HEK293 (cell line): ENCODE data around the gene FEZF2.

Experiments
- CTCF ChIA-PET: fragments of 350-600 bp; formaldehyde crosslinking; extraction: SDS; loops from one replicate; lab custom pipeline; 2021; ENCODE audit warnings: antibody characterized with exemption; lab: Yijun Ruan, JAX
- POLR2A ChIA-PET: fragments of 300-600 bp; formaldehyde crosslinking; extraction: SDS; loops from one replicate; lab custom pipeline; 2020; ENCODE audit warnings: antibody characterized with exemption, inconsistent platforms; lab: Yijun Ruan, JAX
- H3K27ac ChIP-seq: fragments of 200-500 bp; sonication (Bioruptor generic); 2 replicates; pipeline ENCODE4 v1.5.1; 2014; ENCODE audit warnings: low read depth, low read length, control low read depth, inconsistent platforms; ENCODE audit errors: extremely low read depth
- H3K36me3 ChIP-seq, 2 experiments: fragments of 200-500 bp in 1 of 2; sonication (Bioruptor generic) in 1 of 2; 1 replicate in 1 of 2; 2 replicates in 1 of 2; pipeline ENCODE4 v1.5.1; 2014 to 2017; ENCODE audit warnings: inconsistent platforms in 2 of 2, low read length in 2 of 2; ENCODE audit not compliant: control insufficient read depth in 2 of 2, insufficient read depth in 1 of 2
- H3K4me1 ChIP-seq: fragments of 200-500 bp; sonication (Bioruptor generic); 2 replicates; pipeline ENCODE4 v1.5.1; 2014; ENCODE audit warnings: mild to moderate bottlenecking, low read length, inconsistent platforms; ENCODE audit not compliant: control insufficient read depth, insufficient read depth
- H3K4me3 ChIP-seq: 2 replicates; pipeline ENCODE4 v1.5.1; 2011; ENCODE audit warnings: low read depth, mild to moderate bottlenecking, control low read depth, low read length, moderate library complexity
- H3K9me3 ChIP-seq: fragments of 200-500 bp; sonication (Bioruptor generic); 2 replicates; pipeline ENCODE4 v1.5.1; 2014; ENCODE audit warnings: low read depth, low read length, inconsistent platforms; ENCODE audit not compliant: control insufficient read depth, insufficient read depth
- KLF16 ChIP-seq: fragments of 450-650 bp; formaldehyde crosslinking; IDR thresholded peaks from 2 replicates; pipeline ENCODE4 v1.5.1; 2017; ENCODE audit warnings: missing biosample characterization, missing genetic modification characterization
- MZF1 ChIP-seq: fragments of 450-650 bp; formaldehyde crosslinking; IDR thresholded peaks from 2 replicates; pipeline ENCODE4 v1.5.1; 2017; ENCODE audit warnings: missing biosample characterization, missing genetic modification characterization, borderline replicate concordance
- ZEB2 ChIP-seq: fragments of 450-650 bp; formaldehyde crosslinking; IDR thresholded peaks from 2 replicates; pipeline ENCODE4 v1.5.1; 2016; ENCODE audit warnings: missing biosample characterization, missing genetic modification characterization
- ZNF138 ChIP-seq: fragments of 450-650 bp; formaldehyde crosslinking; IDR thresholded peaks from 2 replicates; pipeline ENCODE4 v1.5.1; 2016; ENCODE audit warnings: missing biosample characterization, missing genetic modification characterization, borderline replicate concordance
- ZNF239 ChIP-seq: fragments of 450-650 bp; formaldehyde crosslinking; IDR thresholded peaks from 2 replicates; pipeline ENCODE4 v1.5.1; 2016; ENCODE audit warnings: missing biosample characterization, missing genetic modification characterization
- ZNF266 ChIP-seq: fragments of 450-650 bp; formaldehyde crosslinking; IDR thresholded peaks from 2 replicates; pipeline ENCODE4 v1.5.1; 2016; ENCODE audit warnings: missing biosample characterization, missing genetic modification characterization, low read depth
- ZNF274 ChIP-seq, 2 experiments: fragments of 200-500 bp in 1 of 2; fragments of 450-650 bp in 1 of 2; sonication (Bioruptor generic) in 1 of 2; formaldehyde crosslinking in 1 of 2; IDR thresholded peaks; 2 replicates each; pipeline versions ENCODE4 v1.5.1 to v1.6.1; 2014 to 2016; ENCODE audit warnings: borderline replicate concordance in 1 of 2, inconsistent platforms in 1 of 2, low read length in 1 of 2, missing biosample characterization in 1 of 2, missing genetic modification characterization in 1 of 2
- ZNF292 ChIP-seq: fragments of 450-650 bp; formaldehyde crosslinking; IDR thresholded peaks from 2 replicates; pipeline ENCODE4 v1.5.1; 2016; ENCODE audit warnings: low read depth, missing biosample characterization, missing genetic modification characterization, borderline replicate concordance
- ZNF324 ChIP-seq: fragments of 450-650 bp; formaldehyde crosslinking; IDR thresholded peaks from 2 replicates; pipeline ENCODE4 v1.5.1; 2016; ENCODE audit warnings: missing biosample characterization, missing genetic modification characterization
- ZNF449 ChIP-seq: fragments of 450-650 bp; formaldehyde crosslinking; IDR thresholded peaks from 2 replicates; pipeline ENCODE4 v1.5.1; 2017; ENCODE audit warnings: missing biosample characterization, mild to moderate bottlenecking, missing genetic modification characterization, moderate library complexity
- ZNF514 ChIP-seq: fragments of 450-650 bp; formaldehyde crosslinking; IDR thresholded peaks from 2 replicates; pipeline ENCODE4 v1.5.1; 2016; ENCODE audit warnings: missing biosample characterization, missing genetic modification characterization
- ZNF555 ChIP-seq: fragments of 450-650 bp; formaldehyde crosslinking; conservative IDR thresholded peaks from 2 replicates; pipeline ENCODE4 v1.5.1; 2017; ENCODE audit warnings: missing biosample characterization, mild to moderate bottlenecking, missing genetic modification characterization, inconsistent platforms
- ZNF600 ChIP-seq: fragments of 450-650 bp; formaldehyde crosslinking; IDR thresholded peaks from 2 replicates; pipeline ENCODE4 v1.5.1; 2016; ENCODE audit warnings: missing biosample characterization, missing genetic modification characterization
- ZNF623 ChIP-seq: fragments of 450-650 bp; formaldehyde crosslinking; IDR thresholded peaks from 2 replicates; pipeline ENCODE4 v1.5.1; 2016; ENCODE audit warnings: missing biosample characterization, missing genetic modification characterization
- ZNF701 ChIP-seq: fragments of 450-650 bp; formaldehyde crosslinking; IDR thresholded peaks from 2 replicates; pipeline ENCODE4 v1.5.1; 2016; ENCODE audit warnings: missing biosample characterization, missing genetic modification characterization
- ZNF791 ChIP-seq: fragments of 450-650 bp; formaldehyde crosslinking; IDR thresholded peaks from 2 replicates; pipeline ENCODE4 v1.5.1; 2016; ENCODE audit warnings: missing biosample characterization, missing genetic modification characterization
- TF ChIP-seq, protein P1 (sequence below): fragments of 450-650 bp; formaldehyde crosslinking; IDR thresholded peaks from 2 replicates; pipeline ENCODE4 v1.5.1; 2017; ENCODE audit warnings: missing biosample characterization, missing genetic modification characterization

FEZF2 gene

DNA sequence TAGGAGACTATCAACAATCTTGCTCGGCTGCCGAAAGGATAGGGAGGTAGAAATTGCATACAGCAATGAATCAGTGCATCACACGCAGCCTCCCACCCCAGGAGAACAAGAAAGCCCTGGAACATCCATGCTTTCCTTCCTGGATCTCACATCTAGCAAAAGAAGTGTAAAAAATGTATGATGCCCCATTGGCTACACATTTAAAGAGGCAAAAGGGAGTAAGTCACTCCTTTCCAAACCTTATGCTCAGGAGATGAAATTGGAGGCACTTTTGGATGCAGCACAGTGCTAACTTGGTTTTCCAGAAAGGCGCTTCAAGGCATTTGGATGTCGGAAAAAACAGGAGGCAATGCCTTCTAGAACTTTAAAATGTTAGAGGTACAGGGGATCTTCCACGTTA, 32.2 kb upstream of the FEZF2 start:
- POLR2A ChIA-PET = no interaction called here
- no peak for TF ChIP-seq ZNF623 (tag by site-specific recombination)

DNA sequence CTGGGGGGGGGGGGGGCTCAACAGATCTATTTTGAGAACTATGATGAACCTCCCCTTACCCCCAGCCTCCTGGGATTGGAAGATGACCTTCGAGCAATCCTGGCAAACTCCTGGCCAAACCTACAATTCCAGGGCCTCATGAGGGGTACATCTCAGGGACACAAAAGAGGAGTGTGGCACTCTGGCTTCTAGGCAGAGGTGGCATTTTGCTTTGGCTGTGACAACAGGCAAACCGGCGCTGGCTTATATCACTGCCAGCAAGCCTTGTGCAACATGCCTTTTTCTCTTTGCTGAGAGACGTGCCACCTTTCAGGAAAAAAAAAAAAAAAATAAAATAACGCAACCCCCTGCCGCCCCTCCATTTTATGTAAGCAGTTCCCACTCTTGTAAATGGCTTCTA, 31.8 kb upstream of the FEZF2 start:
- no peaks in the 10 kb centered on the region for H3K9me3 ChIP-seq
- TF ChIP-seq ZNF701 (no peak), ZNF266 (tag by site-specific recombination) (no peak), ZNF791 (tag by site-specific recombination) (no peak), ZNF239 (tag by site-specific recombination) (no peak), ZNF292 (tag by site-specific recombination) (no peak), ZNF138 (tag by site-specific recombination) (no peak), ZNF274 (IDR thresholded peaks at IDR 0.05; ENCODE audit: low read length) (no peak), ZNF274 (tag by site-specific recombination; IDR thresholded peaks at IDR 0.05; ENCODE audit: borderline replicate concordance) (no peak), ZNF555 (tag by site-specific recombination) (no peak), ZNF514 (tag by site-specific recombination) (no peak), ZEB2 (tag by site-specific recombination) (no peak), ZNF600 (tag by site-specific recombination) (no peak), KLF16 (tag by site-specific recombination) (no peak)
- TF ChIP-seq, protein P1, sequence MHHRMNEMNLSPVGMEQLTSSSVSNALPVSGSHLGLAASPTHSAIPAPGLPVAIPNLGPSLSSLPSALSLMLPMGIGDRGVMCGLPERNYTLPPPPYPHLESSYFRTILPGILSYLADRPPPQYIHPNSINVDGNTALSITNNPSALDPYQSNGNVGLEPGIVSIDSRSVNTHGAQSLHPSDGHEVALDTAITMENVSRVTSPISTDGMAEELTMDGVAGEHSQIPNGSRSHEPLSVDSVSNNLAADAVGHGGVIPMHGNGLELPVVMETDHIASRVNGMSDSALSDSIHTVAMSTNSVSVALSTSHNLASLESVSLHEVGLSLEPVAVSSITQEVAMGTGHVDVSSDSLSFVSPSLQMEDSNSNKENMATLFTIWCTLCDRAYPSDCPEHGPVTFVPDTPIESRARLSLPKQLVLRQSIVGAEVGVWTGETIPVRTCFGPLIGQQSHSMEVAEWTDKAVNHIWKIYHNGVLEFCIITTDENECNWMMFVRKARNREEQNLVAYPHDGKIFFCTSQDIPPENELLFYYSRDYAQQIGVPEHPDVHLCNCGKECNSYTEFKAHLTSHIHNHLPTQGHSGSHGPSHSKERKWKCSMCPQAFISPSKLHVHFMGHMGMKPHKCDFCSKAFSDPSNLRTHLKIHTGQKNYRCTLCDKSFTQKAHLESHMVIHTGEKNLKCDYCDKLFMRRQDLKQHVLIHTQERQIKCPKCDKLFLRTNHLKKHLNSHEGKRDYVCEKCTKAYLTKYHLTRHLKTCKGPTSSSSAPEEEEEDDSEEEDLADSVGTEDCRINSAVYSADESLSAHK (tag by site-specific recombination) = no peak
- CTCF ChIA-PET = no interaction called here
- POLR2A ChIA-PET = no interaction called here
- H3K27ac ChIP-seq = no peak overlapping the region
- H3K4me1 ChIP-seq = no peaks in the 10 kb centered on the region
- no peak overlapping the region for H3K4me3 ChIP-seq
- H3K36me3 ChIP-seq = no peaks in the 10 kb centered on the region

More for the DNA sequence above, 32.2 kb upstream of the FEZF2 start:
- Histone ChIP-seq H3K27ac (no peak overlapping the region), H3K4me1 (no peaks in the 10 kb centered on the region), H3K36me3 (no peaks in the 10 kb centered on the region), H3K4me3 (no peak overlapping the region), H3K9me3 (no peaks in the 10 kb centered on the region)
- CTCF ChIA-PET = no interaction called here

GRCh38 chr3:62404321-62404720, 31.0 kb upstream of the FEZF2 start:
- H3K4me1 ChIP-seq = no peaks in the 10 kb centered on the region
- no peak overlapping the region for H3K27ac ChIP-seq
- no peak overlapping the region for H3K4me3 ChIP-seq
- ChIA-PET POLR2A (no interaction called here), CTCF (no interaction called here)
- TF ChIP-seq MZF1 (tag by site-specific recombination) (no peak), ZNF324 (tag by site-specific recombination) (no peak), ZNF449 (no peak)
- no peaks in the 10 kb centered on the region for H3K36me3 ChIP-seq
- H3K9me3 ChIP-seq = no peaks in the 10 kb centered on the region
